Mesenchymal stem cell (in vitro differentiated cells and primary cell): ENCODE results near the gene RASA3.

Source experiments
- DNase-seq: peaks from one replicate; pipeline ENCODE4 v3.0.0-alpha.2; 2013
- H2AFZ ChIP-seq: one replicate; pipeline ENCODE4 v1.6.1; 2013; ENCODE audit warnings: low read depth, mild to moderate bottlenecking, control low read depth, inconsistent platforms, low read length, moderate library complexity
- H2AK5ac ChIP-seq: 2 replicates; pipeline ENCODE4 v1.6.1; 2013; ENCODE audit warnings: low read length, moderate library complexity, mild to moderate bottlenecking, inconsistent platforms; ENCODE audit not compliant: severe bottlenecking
- H2BK120ac ChIP-seq: one replicate; pipeline ENCODE4 v1.6.1; 2013; ENCODE audit warnings: low read depth, mild to moderate bottlenecking, inconsistent platforms, low read length, moderate library complexity
- H2BK12ac ChIP-seq, 2 experiments: one replicate each; pipeline ENCODE4 v1.6.1; 2013; ENCODE audit warnings: inconsistent platforms in 2 of 2, low read length in 2 of 2, mild to moderate bottlenecking in 2 of 2, moderate library complexity in 2 of 2, control low read depth in 1 of 2
- H2BK15ac ChIP-seq: one replicate; pipeline ENCODE4 v1.6.1; 2013; ENCODE audit warnings: mild to moderate bottlenecking, low read depth, inconsistent platforms; ENCODE audit not compliant: poor library complexity, severe bottlenecking
- H2BK5ac ChIP-seq: 2 replicates; pipeline ENCODE4 v1.6.1; 2013; ENCODE audit warnings: low read depth, mild to moderate bottlenecking, low read length, control low read depth, inconsistent platforms; ENCODE audit not compliant: poor library complexity, severe bottlenecking
- H3K14ac ChIP-seq, 2 experiments: one replicate each; pipeline ENCODE4 v1.6.1; 2013; ENCODE audit warnings: inconsistent platforms in 2 of 2, low read length in 2 of 2, control low read depth in 1 of 2, mild to moderate bottlenecking in 1 of 2, moderate library complexity in 1 of 2
- H3K18ac ChIP-seq, 2 experiments: one replicate each; pipeline ENCODE4 v1.6.1; 2013; ENCODE audit warnings: inconsistent platforms in 2 of 2, low read length in 2 of 2, control low read depth in 1 of 2, low read depth in 1 of 2, mild to moderate bottlenecking in 1 of 2
- H3K23ac ChIP-seq, 2 experiments: one replicate each; pipeline ENCODE4 v1.6.1; 2013; ENCODE audit warnings: inconsistent platforms in 2 of 2, low read length in 2 of 2, mild to moderate bottlenecking in 2 of 2, moderate library complexity in 2 of 2, control low read depth in 1 of 2
- H3K27ac ChIP-seq: 2 replicates; pipeline ENCODE4 v1.5.1; 2013; ENCODE audit warnings: mild to moderate bottlenecking, moderate library complexity, low read length, control low read depth, inconsistent platforms; ENCODE audit not compliant: poor library complexity, severe bottlenecking
- H3K27me3 ChIP-seq, 2 experiments: 2 replicates each; pipeline versions ENCODE4 v1.6.1 to v1.7.0; 2013; ENCODE audit warnings: low read length in 2 of 2, mild to moderate bottlenecking in 2 of 2, moderate library complexity in 2 of 2, control low read depth in 1 of 2, inconsistent platforms in 1 of 2; ENCODE audit not compliant: control insufficient read depth in 1 of 2, insufficient read depth in 1 of 2
- H3K36me3 ChIP-seq, 2 experiments: 2 replicates each; pipeline versions ENCODE4 v1.6.1 to v1.7.0; 2013; ENCODE audit warnings: low read length in 2 of 2, control low read depth in 1 of 2, inconsistent platforms in 1 of 2, low read depth in 1 of 2, mild to moderate bottlenecking in 1 of 2; ENCODE audit not compliant: insufficient read depth in 2 of 2, control insufficient read depth in 1 of 2
- H3K4ac ChIP-seq, 2 experiments: one replicate each; pipeline ENCODE4 v1.6.1; 2013; ENCODE audit warnings: inconsistent platforms in 2 of 2, low read length in 2 of 2, mild to moderate bottlenecking in 2 of 2, moderate library complexity in 2 of 2, control low read depth in 1 of 2, low read depth in 1 of 2
- H3K4me1 ChIP-seq: 2 replicates; pipeline ENCODE4 v1.6.1; 2013; ENCODE audit warnings: low read depth, low read length, control low read depth; ENCODE audit not compliant: control insufficient read depth, insufficient read depth
- H3K4me2 ChIP-seq: 2 replicates; pipeline ENCODE4 v1.6.1; 2013; ENCODE audit warnings: low read length, mild to moderate bottlenecking, inconsistent platforms; ENCODE audit not compliant: poor library complexity, severe bottlenecking
- H3K4me3 ChIP-seq, 2 experiments: 2 replicates each; pipeline versions ENCODE4 v1.5.1 to v1.7.0; 2013; ENCODE audit warnings: low read length in 2 of 2, mild to moderate bottlenecking in 2 of 2, control low read depth in 1 of 2, low read depth in 1 of 2; ENCODE audit not compliant: insufficient read depth in 1 of 2
- H3K79me1 ChIP-seq: replicated peaks from 2 replicates; pipeline ENCODE4 v1.6.1; 2013; ENCODE audit warnings: mild to moderate bottlenecking, control low read depth, low read length, inconsistent platforms; ENCODE audit not compliant: poor library complexity, severe bottlenecking
- H3K9ac ChIP-seq: 2 replicates; pipeline ENCODE4 v1.7.0; 2013; ENCODE audit warnings: mild to moderate bottlenecking, low read length, moderate library complexity
- H3K9me3 ChIP-seq: 2 replicates; pipeline ENCODE4 v1.7.0; 2013; ENCODE audit warnings: mild to moderate bottlenecking, low read length; ENCODE audit not compliant: control insufficient read depth
- H4K8ac ChIP-seq: one replicate; pipeline ENCODE4 v1.6.1; 2013; ENCODE audit warnings: inconsistent platforms, mild to moderate bottlenecking, low read length, moderate library complexity
- H4K91ac ChIP-seq: one replicate; pipeline ENCODE4 v1.6.1; 2013; ENCODE audit warnings: mild to moderate bottlenecking, low read length, inconsistent platforms
- WGBS: methylation state at CpG from one replicate; pipeline ENCODE4 v1.1.7; 2013; ENCODE audit warnings: mixed read lengths; 5-methylcytosine and 5-hydroxymethylcytosine counted together

RASA3 gene

GRCh38 chr13:114038211-114038613 is 94.2 kb downstream of the RASA3 start:
- H3K9ac ChIP-seq: peak overlapping the region; percentile 21
- no peak overlapping the region for H3K18ac ChIP-seq
- no peak overlapping the region for H2BK12ac ChIP-seq
- no peak overlapping the region for H2AFZ ChIP-seq
- no peak overlapping the region for H3K4me2 ChIP-seq
- H3K23ac ChIP-seq: no peak overlapping the region
- no peak overlapping the region for H4K91ac ChIP-seq
- H2AK5ac ChIP-seq: no peak overlapping the region
- H3K4me3 ChIP-seq: no peak overlapping the region
- H3K27ac ChIP-seq: no peak overlapping the region
- no peak for DNase-seq
- H3K14ac ChIP-seq: no peak overlapping the region
- peaks cover 48 to 85% of the 10 kb centered on the region in 2 experiments for H3K36me3 ChIP-seq
- no peak overlapping the region for H2BK120ac ChIP-seq
- H3K4me1 ChIP-seq: peaks cover 52% of the 10 kb centered on the region
- H3K27me3 ChIP-seq: no peaks in the 10 kb centered on the region
- 93% methylated on average over 19 of the region's 19 CpGs for whole genome bisulfite sequencing
- H4K8ac ChIP-seq: no peak overlapping the region
- no peak overlapping the region for H3K4ac ChIP-seq
- H2BK15ac ChIP-seq: no peak overlapping the region
- no peak overlapping the region for H2BK5ac ChIP-seq
- H3K9me3 ChIP-seq: no peaks in the 10 kb centered on the region
- peaks cover under 1% of the 10 kb centered on the region for H3K79me1 ChIP-seq

GRCh38 chr13:114037674-114038073 is 94.7 kb downstream of the RASA3 start:
- no peak overlapping the region for H3K14ac ChIP-seq
- H3K9ac ChIP-seq: peak overlapping the region; percentile 21
- H2AFZ ChIP-seq: no peak overlapping the region
- H3K27me3 ChIP-seq: no peaks in the 10 kb centered on the region
- H4K91ac ChIP-seq: no peak overlapping the region
- H2BK12ac ChIP-seq: no peak overlapping the region
- H3K4me3 ChIP-seq: no peak overlapping the region
- H4K8ac ChIP-seq: no peak overlapping the region
- no peak overlapping the region for H2BK15ac ChIP-seq
- H3K4me2 ChIP-seq: no peak overlapping the region
- no peak overlapping the region for H3K23ac ChIP-seq
- H3K4ac ChIP-seq: no peak overlapping the region
- no peak overlapping the region for H3K27ac ChIP-seq
- no peak for DNase-seq
- H2AK5ac ChIP-seq: no peak overlapping the region
- peaks cover 56% of the 10 kb centered on the region for H3K4me1 ChIP-seq
- H2BK120ac ChIP-seq: no peak overlapping the region
- 92% methylated on average over 16 of the region's 21 CpGs for WGBS
- H3K9me3 ChIP-seq: no peaks in the 10 kb centered on the region
- no peak overlapping the region for H3K18ac ChIP-seq
- H3K36me3 ChIP-seq: peaks cover 48 to 80% of the 10 kb centered on the region in 2 experiments
- H2BK5ac ChIP-seq: no peak overlapping the region
- no peaks in the 10 kb centered on the region for H3K79me1 ChIP-seq

- no peak overlapping the region for H2AFZ ChIP-seq
- no peak overlapping the region for H2BK12ac ChIP-seq
- H3K14ac ChIP-seq: no peak overlapping the region
- no peak overlapping the region for H2BK120ac ChIP-seq
- H3K4me1 ChIP-seq: peaks cover 70% of the 10 kb centered on the region
- H3K9ac ChIP-seq: peak overlapping the region; percentile 72
- peak overlapping the region in 1 of 2 experiments; percentile 1 for H3K18ac ChIP-seq
- H3K79me1 ChIP-seq: no peaks in the 10 kb centered on the region
- H2AK5ac ChIP-seq: peak overlapping the region; percentile 33
- no peak overlapping the region for H2BK15ac ChIP-seq
- H3K23ac ChIP-seq: no peak overlapping the region
- WGBS: 73% methylated on average over 40 of the region's 40 CpGs
- H4K91ac ChIP-seq: no peak overlapping the region
- H3K9me3 ChIP-seq: no peaks in the 10 kb centered on the region
- peak overlapping the region; percentile 27 for H4K8ac ChIP-seq
- no peak for DNase-seq
- H3K4ac ChIP-seq: no peak overlapping the region
- H3K4me2 ChIP-seq: no peak overlapping the region
- peak overlapping the region; percentile 55 for H3K27ac ChIP-seq
- no peak overlapping the region for H2BK5ac ChIP-seq
- peaks cover 37 to 73% of the 10 kb centered on the region in 2 experiments for H3K36me3 ChIP-seq
- H3K4me3 ChIP-seq: peak overlapping the region in 1 of 2 experiments; percentile 65
- no peaks in the 10 kb centered on the region for H3K27me3 ChIP-seq
Measured at GRCh38 chr13:114035583-114036531, 96.6 kb downstream of the RASA3 start.

GRCh38 chr13:114035186-114035582 is 97.2 kb downstream of the RASA3 start:
- no peak overlapping the region for H3K4ac ChIP-seq
- H4K8ac ChIP-seq: peak overlapping the region; percentile 73
- H4K91ac ChIP-seq: no peak overlapping the region
- no peak overlapping the region for H2BK15ac ChIP-seq
- H3K9ac ChIP-seq: peak overlapping the region; percentile 72
- no peak overlapping the region for H2AFZ ChIP-seq
- no peak overlapping the region for H2BK12ac ChIP-seq
- H3K9me3 ChIP-seq: no peaks in the 10 kb centered on the region
- H3K23ac ChIP-seq: no peak overlapping the region
- peak overlapping the region; percentile 55 for H3K27ac ChIP-seq
- H3K36me3 ChIP-seq: peaks cover 38 to 73% of the 10 kb centered on the region in 2 experiments
- DNase-seq: no peak
- H3K27me3 ChIP-seq: no peaks in the 10 kb centered on the region
- H3K4me3 ChIP-seq: peak overlapping the region in 1 of 2 experiments; percentile 65
- H2AK5ac ChIP-seq: peak overlapping the region; percentile 60
- H2BK5ac ChIP-seq: no peak overlapping the region
- WGBS: 72% methylated on average over 10 of the region's 10 CpGs
- H3K4me1 ChIP-seq: peaks cover 76% of the 10 kb centered on the region
- H2BK120ac ChIP-seq: no peak overlapping the region
- H3K79me1 ChIP-seq: no peaks in the 10 kb centered on the region
- no peak overlapping the region for H3K14ac ChIP-seq
- no peak overlapping the region for H3K18ac ChIP-seq
- H3K4me2 ChIP-seq: no peak overlapping the region
